Neural crest cell (in vitro differentiated cells): ENCODE results near the gene GSS. TPM values are rescaled to one million over a fixed set of nuclear protein-coding genes. Genes with fewer than 3 reads are reported as not detected.

ENCODE experiments used
- DNase-seq: peaks from one replicate; pipeline ENCODE4 v3.0.0; 2021; ENCODE audit warnings: low read depth, mixed read lengths, low spot score
- H3K27ac Mint-ChIP-seq: one replicate; pipeline ENCODE4 v1.8.0; 2021; ENCODE audit warnings: mild to moderate bottlenecking, mixed read lengths; ENCODE audit not compliant: unreplicated experiment
- H3K27me3 Mint-ChIP-seq: 2 replicates; pipeline ENCODE4 v1.8.0; 2021; ENCODE audit warnings: low read depth, mild to moderate bottlenecking, mixed read lengths
- H3K36me3 Mint-ChIP-seq: 2 replicates; pipeline ENCODE4 v1.8.0; 2021; ENCODE audit warnings: low read depth, mild to moderate bottlenecking, mixed read lengths
- H3K4me1 Mint-ChIP-seq: 2 replicates; pipeline ENCODE4 v1.8.0; 2021; ENCODE audit warnings: mixed read lengths
- H3K4me3 Mint-ChIP-seq: one replicate; pipeline ENCODE4 v1.8.0; 2021; ENCODE audit warnings: mild to moderate bottlenecking, mixed read lengths
- H3K9me3 Mint-ChIP-seq: 2 replicates; pipeline ENCODE4 v1.8.0; 2021; ENCODE audit warnings: mixed read lengths
- CTCF ChIP-seq: fragments of 200-600 bp; sonication (generic); conservative IDR thresholded peaks from 2 replicates; pipeline ENCODE4 v1.5.0; 2021; ENCODE audit warnings: antibody characterized with exemption, mild to moderate bottlenecking
- total RNA-seq: library from RNA; stranded (reverse); gene quantifications from 2 replicates; pipeline ENCODE4 v1.2.1, GENCODE V29; 2021

Gene GSS
- total RNA-seq, 1 donor from 2014 or later, result 78.8 TPM

GRCh38 chr20:34895465-34895864 lies 60.1 kb downstream of the GSS start:
- peaks cover 11% of the 10 kb centered on the region for H3K9me3 Mint-ChIP-seq
- peaks cover 18% of the 10 kb centered on the region for H3K36me3 Mint-ChIP-seq
- peaks cover 6% of the 10 kb centered on the region for H3K4me1 Mint-ChIP-seq
- no peak overlapping the region for H3K4me3 Mint-ChIP-seq
- DNase-seq, result no peak
- no peak overlapping the region for H3K27ac Mint-ChIP-seq
- no peak for TF ChIP-seq CTCF
- no peaks in the 10 kb centered on the region for H3K27me3 Mint-ChIP-seq

- DNase-seq, result no peak
- Mint-ChIP-seq H3K4me3 (no peak overlapping the region), H3K9me3 (peaks cover 9% of the 10 kb centered on the region), H3K4me1 (peaks cover 6% of the 10 kb centered on the region), H3K36me3 (peaks cover 16% of the 10 kb centered on the region), H3K27ac (no peak overlapping the region), H3K27me3 (no peaks in the 10 kb centered on the region)
- TF ChIP-seq CTCF, result no peak
Observed at GRCh38 chr20:34894723-34895122, 60.9 kb downstream of the GSS start.

GRCh38 chr20:34892671-34893070 lies 62.9 kb downstream of the GSS start:
- Mint-ChIP-seq H3K4me1 (no peaks in the 10 kb centered on the region), H3K4me3 (no peak overlapping the region), H3K27me3 (no peaks in the 10 kb centered on the region), H3K36me3 (peaks cover 13% of the 10 kb centered on the region), H3K27ac (no peak overlapping the region), H3K9me3 (peaks cover 2% of the 10 kb centered on the region)
- no peak for DNase-seq
- TF ChIP-seq CTCF, result no peak

GRCh38 chr20:34891166-34892062 lies 64.2 kb downstream of the GSS start:
- DNase-seq, result no peak
- H3K27me3 Mint-ChIP-seq, result no peaks in the 10 kb centered on the region
- H3K9me3 Mint-ChIP-seq, result no peaks in the 10 kb centered on the region

GRCh38 chr20:34888468-34888867 lies 67.1 kb downstream of the GSS start:
- no peaks in the 10 kb centered on the region for H3K27me3 Mint-ChIP-seq
- no peak overlapping the region for H3K4me3 Mint-ChIP-seq
- DNase-seq, result no peak
- H3K27ac Mint-ChIP-seq, result no peak overlapping the region
- H3K36me3 Mint-ChIP-seq, result peaks cover 7% of the 10 kb centered on the region
- no peak for TF ChIP-seq CTCF
- H3K4me1 Mint-ChIP-seq, result no peaks in the 10 kb centered on the region
- H3K9me3 Mint-ChIP-seq, result no peaks in the 10 kb centered on the region

More at GRCh38 chr20:34891166-34892062, 64.2 kb downstream of the GSS start:
- TF ChIP-seq CTCF, result no peak
- Mint-ChIP-seq H3K27ac (no peak overlapping the region), H3K4me1 (no peaks in the 10 kb centered on the region), H3K36me3 (peaks cover 10% of the 10 kb centered on the region), H3K4me3 (no peak overlapping the region)
